ENCODE measurements around the gene RPP21.

The RPP21 gene

DNA sequence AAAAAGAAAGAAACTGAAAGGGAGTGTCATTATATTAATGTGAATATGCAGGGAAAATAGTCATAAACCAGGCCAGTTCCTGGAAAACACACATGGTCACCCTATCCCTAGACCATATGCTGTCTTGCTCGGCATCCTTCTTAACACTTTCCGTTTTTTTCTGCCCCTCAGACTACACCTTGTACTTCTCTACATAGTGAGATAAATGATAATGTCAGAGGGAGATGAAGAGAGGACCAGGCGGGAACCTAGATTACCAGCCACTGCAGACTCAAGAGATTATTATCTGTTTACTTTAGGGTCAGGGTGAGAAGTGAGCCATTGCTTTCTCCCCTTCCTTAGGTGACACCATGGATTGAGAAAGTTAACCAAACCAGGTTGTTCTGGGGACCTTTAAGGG, 3.7 kb upstream of the RPP21 start:
- peaks cover 17% of the 10 kb centered on the region for H3K4me1 Mint-ChIP-seq
- no peak overlapping the region for H3K4me3 Mint-ChIP-seq
- DNase-seq = no peak
- no peak for TF ChIP-seq CTCF (IDR thresholded peaks at IDR 0.05)
- no peaks in the 10 kb centered on the region for H3K9me3 Mint-ChIP-seq
- H3K27ac Mint-ChIP-seq = no peak overlapping the region
- H3K36me3 Mint-ChIP-seq (ENCODE audit: low read depth) = peaks cover 39% of the 10 kb centered on the region
- H3K27me3 Mint-ChIP-seq (ENCODE audit: low read depth, poor library complexity) = peaks cover 3% of the 10 kb centered on the region

GRCh38 chr6:30341728-30342127, 3.2 kb upstream of the RPP21 start:
- H3K9me3 Mint-ChIP-seq = no peaks in the 10 kb centered on the region
- no peak for DNase-seq
- H3K4me1 Mint-ChIP-seq = peaks cover 20% of the 10 kb centered on the region
- H3K27me3 Mint-ChIP-seq (ENCODE audit: low read depth, poor library complexity) = peaks cover 3% of the 10 kb centered on the region
- no peak for TF ChIP-seq CTCF (IDR thresholded peaks at IDR 0.05)
- H3K27ac Mint-ChIP-seq = no peak overlapping the region
- H3K4me3 Mint-ChIP-seq = no peak overlapping the region
- H3K36me3 Mint-ChIP-seq (ENCODE audit: low read depth) = peaks cover 38% of the 10 kb centered on the region

DNA sequence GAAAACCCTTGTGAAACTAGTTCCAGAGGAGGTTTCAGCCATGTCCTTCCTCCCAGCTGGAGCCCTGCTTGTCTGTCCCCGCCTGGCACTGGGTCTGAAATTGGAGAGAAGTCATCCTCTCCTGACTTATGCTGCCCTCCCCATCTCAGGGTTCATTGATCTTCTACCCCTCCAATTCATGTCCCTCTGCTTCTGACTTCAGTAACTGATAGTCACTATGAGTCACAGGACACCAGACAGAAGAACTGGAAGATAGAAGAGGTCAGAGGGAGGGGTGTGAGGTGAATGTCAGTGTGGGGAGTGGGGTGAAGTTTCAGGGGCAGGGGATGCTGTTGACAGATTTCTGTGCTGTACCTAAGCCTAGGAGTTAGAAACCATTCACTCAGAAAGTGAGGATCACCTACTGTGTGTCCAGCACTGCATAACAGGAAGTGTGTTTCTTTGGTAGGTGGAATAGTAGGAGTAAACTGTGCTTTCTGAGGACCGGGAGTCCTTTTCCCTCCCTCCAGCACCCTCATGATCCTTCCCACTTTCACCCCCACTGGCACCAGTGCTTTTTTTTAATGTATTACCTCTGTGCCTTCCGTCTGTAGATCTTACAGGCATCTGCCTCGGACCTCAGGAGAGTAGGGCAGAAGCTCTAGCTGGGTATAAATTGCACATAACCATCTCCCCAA, 627 bp upstream of the RPP21 start:
- H3K27me3 Mint-ChIP-seq (ENCODE audit: low read depth, poor library complexity) = peaks cover 3% of the 10 kb centered on the region
- peak overlapping the region; percentile 91 for H3K4me3 Mint-ChIP-seq
- no peak overlapping the region for H3K27ac Mint-ChIP-seq
- H3K4me1 Mint-ChIP-seq = peaks cover 22% of the 10 kb centered on the region
- no peak for DNase-seq
- H3K9me3 Mint-ChIP-seq = no peaks in the 10 kb centered on the region
- peaks cover 34% of the 10 kb centered on the region for H3K36me3 Mint-ChIP-seq (ENCODE audit: low read depth)
- no peak for TF ChIP-seq CTCF (IDR thresholded peaks at IDR 0.05)

DNA sequence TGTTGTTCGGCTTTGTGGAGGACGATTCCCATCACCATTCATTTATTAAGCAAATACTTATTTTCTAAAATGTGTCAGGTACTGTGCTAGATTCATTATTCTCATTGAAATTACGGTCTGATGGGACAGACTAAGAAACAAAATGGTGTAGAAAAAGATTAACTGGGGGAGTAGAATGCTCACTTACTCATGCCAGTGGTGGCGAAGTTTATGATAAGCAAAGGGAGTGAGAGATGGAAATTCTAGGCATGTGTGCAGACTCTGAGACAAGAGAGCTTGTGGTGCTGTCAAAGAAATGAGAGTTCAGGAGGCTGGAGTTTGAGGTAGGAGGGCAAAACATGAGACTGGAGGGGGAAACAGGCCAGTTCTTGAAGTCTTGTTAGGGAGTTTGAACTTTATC, 896 bp downstream of the RPP21 start:
- peaks cover 22% of the 10 kb centered on the region for H3K4me1 Mint-ChIP-seq

DNA sequence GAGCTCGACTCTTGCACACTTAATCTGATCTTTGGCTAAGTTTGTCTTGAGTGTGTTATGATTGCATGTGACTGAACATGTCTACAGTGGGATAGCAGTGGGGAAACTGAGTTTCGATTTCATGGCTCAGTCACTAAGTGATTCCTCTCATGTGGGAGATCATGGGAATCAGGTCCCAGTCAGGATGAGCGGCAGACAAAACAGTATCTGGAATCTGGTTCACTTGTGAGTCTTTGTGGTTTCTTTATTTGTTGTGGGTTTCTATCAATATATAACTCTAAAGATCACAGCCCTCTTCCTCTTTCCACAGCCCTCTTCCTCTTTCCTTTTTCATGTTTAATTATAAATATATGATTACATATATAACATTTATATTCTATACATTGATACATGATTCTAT, 4.0 kb downstream of the RPP21 start:
- Mint-ChIP-seq H3K27me3 (ENCODE audit: low read depth, poor library complexity) (peaks cover 15% of the 10 kb centered on the region), H3K9me3 (no peaks in the 10 kb centered on the region), H3K4me3 (no peak overlapping the region), H3K4me1 (peaks cover 22% of the 10 kb centered on the region), H3K36me3 (ENCODE audit: low read depth) (peaks cover 17% of the 10 kb centered on the region), H3K27ac (no peak overlapping the region)
- no peak for DNase-seq
- no peak for TF ChIP-seq CTCF (IDR thresholded peaks at IDR 0.05)

More for the DNA sequence above, 896 bp downstream of the RPP21 start:
- H3K9me3 Mint-ChIP-seq = no peaks in the 10 kb centered on the region
- H3K27me3 Mint-ChIP-seq (ENCODE audit: low read depth, poor library complexity) = peaks cover 12% of the 10 kb centered on the region
- peak overlapping the region; percentile 91 for H3K4me3 Mint-ChIP-seq
- peaks cover 28% of the 10 kb centered on the region for H3K36me3 Mint-ChIP-seq (ENCODE audit: low read depth)
- DNase-seq = no peak
- peak overlapping the region; percentile 24 for H3K27ac Mint-ChIP-seq
- no peak for TF ChIP-seq CTCF (IDR thresholded peaks at IDR 0.05)
